Endothelial cell of umbilical vein (primary cell): ENCODE results near the gene RPS2. TPM values are rescaled to one million over a fixed set of nuclear protein-coding genes. Genes with fewer than 3 reads are reported as not detected.

Experiments
- BruUV-seq: library from RNA; stranded (reverse); fragments of 400-500 nt; replicated peaks from 2 replicates; lab custom pipeline; 2021; lab: Mats Ljungman, UMichigan
- CTCF ChIA-PET: fragments of 300-600, 350-600 bp; sonication (Branson Sonifier 250); formaldehyde crosslinking; loops from one replicate; lab custom pipeline; 2021; ENCODE audit warnings: antibody characterized with exemption, inconsistent platforms; lab: Charles Lee
- POLR2A ChIA-PET: fragments of 300-600, 350-600 bp; sonication (Branson Sonifier 250); formaldehyde crosslinking; loops from one replicate; lab custom pipeline; 2021; ENCODE audit warnings: antibody characterized with exemption, inconsistent platforms; lab: Charles Lee
- DNase-seq: peaks from one replicate; pipeline ENCODE4 v3.0.0-alpha.2; 2011; ENCODE audit warnings: low read depth, low spot score
- FAIRE-seq: peaks from 2 replicates; lab custom pipeline; 2011; peaks lifted over from hg19 to GRCh38; lab: Jason Lieb, UNC
- H2AFZ ChIP-seq: 2 replicates; pipeline ENCODE4 v1.6.0; 2012; ENCODE audit warnings: low read depth, low read length, control low read depth, inconsistent platforms
- H3K27ac ChIP-seq: 2 replicates; pipeline ENCODE4 v1.5.1; 2011; ENCODE audit warnings: low read depth, mild to moderate bottlenecking, control low read depth, low read length, moderate library complexity; ENCODE audit not compliant: insufficient read depth
- H3K27me3 ChIP-seq, 2 experiments: 2 replicates each; pipeline versions ENCODE4 v1.6.0 to v1.6.1; 2011; ENCODE audit warnings: low read length in 2 of 2, mixed read lengths in 1 of 2; ENCODE audit not compliant: control insufficient read depth in 2 of 2, insufficient read depth in 2 of 2
- H3K36me3 ChIP-seq, 2 experiments: 2 replicates in 1 of 2; 3 replicates in 1 of 2; pipeline ENCODE4 v1.5.1; 2011; ENCODE audit warnings: low read length in 2 of 2, mild to moderate bottlenecking in 1 of 2, moderate library complexity in 1 of 2; ENCODE audit not compliant: control insufficient read depth in 2 of 2, insufficient read depth in 2 of 2; ENCODE audit errors: extremely low read depth in 1 of 2
- H3K4me1 ChIP-seq: 3 replicates; pipeline ENCODE4 v1.5.1; 2011; ENCODE audit warnings: mild to moderate bottlenecking, low read length; ENCODE audit not compliant: control insufficient read depth, insufficient read depth; ENCODE audit errors: extremely low read depth
- H3K4me2 ChIP-seq: 2 replicates; pipeline ENCODE4 v1.6.1; 2011; ENCODE audit warnings: low read length, control low read depth, mixed read lengths; ENCODE audit not compliant: insufficient read depth
- H3K4me3 ChIP-seq, 3 experiments: fragments of 200-600 bp in 1 of 3; sonication (generic), shearing (Covaris generic) in 1 of 3; replicated peaks in 1 of 3; 2 replicates each; pipeline ENCODE4 v1.5.1; 2011 to 2016; ENCODE audit warnings: control low read depth in 3 of 3, low read length in 3 of 3, mild to moderate bottlenecking in 2 of 3, inconsistent platforms in 1 of 3, low read depth in 1 of 3, moderate library complexity in 1 of 3; ENCODE audit not compliant: insufficient read depth in 1 of 3
- H3K79me2 ChIP-seq: 2 replicates; pipeline ENCODE4 v1.6.0; 2012; ENCODE audit warnings: low read length, inconsistent platforms; ENCODE audit not compliant: control insufficient read depth, insufficient read depth
- H3K9ac ChIP-seq: replicated peaks from 2 replicates; pipeline ENCODE3; 2011; ENCODE audit warnings: low read length, control low read depth; ENCODE audit not compliant: insufficient read depth; ENCODE audit errors: extremely low read depth
- H3K9me1 ChIP-seq: replicated peaks from 3 replicates; pipeline ENCODE4 v1.6.0; 2011; ENCODE audit warnings: mild to moderate bottlenecking, low read length; ENCODE audit not compliant: control insufficient read depth, insufficient read depth; ENCODE audit errors: extremely low read depth
- H3K9me3 ChIP-seq: replicated peaks from 2 replicates; pipeline ENCODE4 v1.5.1; 2012; ENCODE audit warnings: low read length, inconsistent platforms; ENCODE audit not compliant: control insufficient read depth, insufficient read depth
- H4K20me1 ChIP-seq: replicated peaks from 2 replicates; pipeline ENCODE3; 2011; ENCODE audit warnings: mild to moderate bottlenecking, low read length; ENCODE audit not compliant: control insufficient read depth, insufficient read depth; ENCODE audit errors: extremely low read depth
- CTCF ChIP-seq, 2 donors: IDR thresholded peaks; 1 replicate in 1 of 2; 2 replicates in 1 of 2; pipeline ENCODE4 v1.5.1; 2011; ENCODE audit warnings: low read length in 2 of 2, mild to moderate bottlenecking in 2 of 2, moderate library complexity in 2 of 2, control low read depth in 1 of 2, inconsistent platforms in 1 of 2, low read depth in 1 of 2; ENCODE audit not compliant: insufficient read depth in 1 of 2; ENCODE audit errors: extremely low read depth in 1 of 2
- EZH2 ChIP-seq: IDR thresholded peaks from 2 replicates; pipeline ENCODE4 v1.6.1; 2012; ENCODE audit warnings: borderline replicate concordance, low read depth, mild to moderate bottlenecking, moderate library complexity, low read length, inconsistent platforms; ENCODE audit not compliant: severe bottlenecking
- FOS ChIP-seq: IDR thresholded peaks from 2 replicates; pipeline ENCODE4 v1.6.1; 2011; ENCODE audit warnings: mild to moderate bottlenecking, low read length, moderate library complexity, borderline replicate concordance; ENCODE audit not compliant: insufficient read depth
- GATA2 ChIP-seq: IDR thresholded peaks from 2 replicates; pipeline ENCODE4 v1.7.0; 2011; ENCODE audit warnings: low read depth, mild to moderate bottlenecking, moderate library complexity, mixed read lengths, low read length; ENCODE audit not compliant: insufficient read length, insufficient read depth
- JUN ChIP-seq: IDR thresholded peaks from 2 replicates; pipeline ENCODE4 v1.6.1; 2011; ENCODE audit warnings: borderline replicate concordance, low read depth; ENCODE audit not compliant: insufficient read length, insufficient read depth
- MAX ChIP-seq: IDR thresholded peaks from 2 replicates; pipeline ENCODE4 v1.6.1; 2011; ENCODE audit not compliant: insufficient read depth, insufficient read length
- MYC ChIP-seq: IDR thresholded peaks from one replicate; pipeline ENCODE4 v1.6.1; 2011; ENCODE audit warnings: mild to moderate bottlenecking, low read depth, low read length
- POLR2A ChIP-seq: IDR thresholded peaks from 2 replicates; pipeline ENCODE4 v1.6.1; 2012; ENCODE audit warnings: low read depth, mild to moderate bottlenecking, control low read depth, low read length
- POLR2AphosphoS5 ChIP-seq: IDR thresholded peaks from 2 replicates; pipeline ENCODE4 v1.6.1; 2012; ENCODE audit warnings: low read depth, mild to moderate bottlenecking, control low read depth, low read length, moderate library complexity; ENCODE audit not compliant: insufficient read depth
- dilution Hi-C: fragments of 300-500 bp; cut with MboI; formaldehyde crosslinking; loops from one replicate; pipeline ENCODE4 v1.15.0; 2019; ENCODE audit warnings: low sequenced_read_pairs; ENCODE audit not compliant: extremely low pct_ligation_motif_present
- intact Hi-C: fragments of 100-400 bp; cut with micrococcal nuclease; formaldehyde crosslinking; loops from one replicate; pipeline ENCODE4 v1.10.0; 2022
- polyA plus RNA-seq, 4 experiments: library from polyadenylated mRNA; depleted of rRNA in 3 of 4; stranded (reverse) in 3 of 4; unstranded in 1 of 4; fragments of >200 nt; gene quantifications; 2 replicates each; pipeline versions ENCODE4 v1.2.1 to v1.2.3, GENCODE V29; 2011 to 2012; ENCODE audit warnings: missing spikeins in 1 of 4
- total RNA-seq: library from RNA; stranded (reverse); gene quantifications from 2 replicates; pipeline ENCODE4 v1.2.3, GENCODE V29; 2021

RPS2 gene
- total and polyA plus RNA-seq, 2 donors (not counting 3 experiments of a cell fraction or from before 2014, with no cell fraction given) = 2,793 to 9,021 TPM

GRCh38 chr16:1950559-1950958, 14.1 kb downstream of the RPS2 start:
- dilution Hi-C loops = no loop called here
- no TSS peak for BruUV-seq
- Histone ChIP-seq H3K79me2 (no peaks in the 10 kb centered on the region), H4K20me1 (no peaks in the 10 kb centered on the region), H3K9me3 (no peaks in the 10 kb centered on the region), H3K9me1 (no peaks in the 10 kb centered on the region), H3K4me3 (no peak overlapping the region), H3K36me3 (no peaks in the 10 kb centered on the region), H3K27ac (no peak overlapping the region), H3K27me3 (no peaks in the 10 kb centered on the region), H3K4me1 (no peaks in the 10 kb centered on the region), H3K9ac (no peak overlapping the region), H3K4me2 (no peak overlapping the region), H2AFZ (no peak overlapping the region)
- FAIRE-seq (no peak), DNase-seq (no peak)
- TF ChIP-seq CTCF (IDR thresholded peaks at IDR 0.05; ENCODE audit: extremely low read depth in 1 of 2, insufficient read depth in 1 of 2, low read depth in 1 of 2, low read length in 2 of 2) (no peak), POLR2AphosphoS5 (no peak)
- CTCF ChIA-PET = no interaction called here
- intact Hi-C loops = no loop called here
- POLR2A ChIA-PET = interaction anchor here (1.1 kb wide), 1 partner anchor 14 kb away, joined by 4 read pairs; the partner anchor contains the start of gene RPS2

- H3K4me3 ChIP-seq = no peak overlapping the region
- H4K20me1 ChIP-seq = no peaks in the 10 kb centered on the region
- no peak overlapping the region for H3K4me2 ChIP-seq
- dilution Hi-C loops (no loop called here), intact Hi-C loops (no loop called here)
- FAIRE-seq (no peak), DNase-seq (no peak)
- no peaks in the 10 kb centered on the region for H3K9me3 ChIP-seq
- H3K79me2 ChIP-seq = no peaks in the 10 kb centered on the region
- H3K9ac ChIP-seq = no peak overlapping the region
- H3K36me3 ChIP-seq = no peaks in the 10 kb centered on the region
- H3K4me1 ChIP-seq = no peaks in the 10 kb centered on the region
- no peak overlapping the region for H2AFZ ChIP-seq
- TF ChIP-seq FOS = no peak
- no peak for TF ChIP-seq POLR2A
- TF ChIP-seq CTCF (IDR thresholded peaks at IDR 0.05; ENCODE audit: extremely low read depth in 1 of 2, insufficient read depth in 1 of 2, low read depth in 1 of 2, low read length in 2 of 2) = no peak
- no peak for TF ChIP-seq JUN
- no peak for TF ChIP-seq GATA2
- no peak for TF ChIP-seq MAX
- no peak for TF ChIP-seq POLR2AphosphoS5
- no peak for TF ChIP-seq EZH2
- no peak for TF ChIP-seq MYC
- ChIA-PET CTCF (no interaction called here), POLR2A (interaction anchor here (1.1 kb wide), 1 partner anchor 15 kb away, joined by 4 read pairs; the partner anchor contains the start of gene RPS2)
- no TSS peak for BruUV-seq
- H3K27ac ChIP-seq = no peak overlapping the region
- H3K27me3 ChIP-seq = no peaks in the 10 kb centered on the region
- H3K9me1 ChIP-seq = no peaks in the 10 kb centered on the region
Observed at GRCh38 chr16:1950047-1950446, 14.6 kb downstream of the RPS2 start.
